ENCODE measurements around the gene GNGT2. TPM values are rescaled to one million over a fixed set of nuclear protein-coding genes. Genes with fewer than 3 reads are reported as not detected.

GNGT2 gene
- total RNA-seq, 1 donor from 2014 or later, result 18.4 TPM

GRCh38 chr17:49213847-49214246, 3.5 kb upstream of the GNGT2 start:
- intact Hi-C loops (cut with micrococcal nuclease), result loop anchor here (2.0 kb wide), 1 partner anchor 13 kb away; no protein-coding TSS in a partner anchor
- peaks cover 35% of the 10 kb centered on the region for H3K36me3 Mint-ChIP-seq (ENCODE audit: low read depth)

GRCh38 chr17:49213399-49213798, 3.0 kb upstream of the GNGT2 start:
- intact Hi-C loops (cut with micrococcal nuclease), result loop anchor here (2.0 kb wide), 1 partner anchor 13 kb away; no protein-coding TSS in a partner anchor
- Mint-ChIP-seq H3K36me3 (ENCODE audit: low read depth) (peaks cover 34% of the 10 kb centered on the region), H3K9me3 (no peaks in the 10 kb centered on the region), H3K4me1 (ENCODE audit: low read depth) (peaks cover 89% of the 10 kb centered on the region), H3K27me3 (ENCODE audit: insufficient read depth) (no peaks in the 10 kb centered on the region), H3K4me3 (peak overlapping the region; percentile 96), H3K27ac (no peak overlapping the region)
- no peak for DNase-seq (ENCODE audit: low spot score)

More at GRCh38 chr17:49213847-49214246, 3.5 kb upstream of the GNGT2 start:
- no peak for DNase-seq (ENCODE audit: low spot score)
- Mint-ChIP-seq H3K27ac (peak overlapping the region; percentile 56), H3K4me1 (ENCODE audit: low read depth) (peaks cover 90% of the 10 kb centered on the region), H3K9me3 (no peaks in the 10 kb centered on the region), H3K4me3 (peak overlapping the region; percentile 79), H3K27me3 (ENCODE audit: insufficient read depth) (no peaks in the 10 kb centered on the region)

GRCh38 chr17:49209061-49209571, 1.3 kb downstream of the GNGT2 start:
- H3K27ac Mint-ChIP-seq, result peak overlapping the region; percentile 88
- peaks cover 51% of the 10 kb centered on the region for H3K4me1 Mint-ChIP-seq (ENCODE audit: low read depth)
- DNase-seq (ENCODE audit: low spot score), result no peak
- H3K9me3 Mint-ChIP-seq, result no peaks in the 10 kb centered on the region
- H3K36me3 Mint-ChIP-seq (ENCODE audit: low read depth), result peaks cover 18% of the 10 kb centered on the region
- intact Hi-C loops (cut with micrococcal nuclease), result no loop called here
- peak overlapping the region; percentile 96 for H3K4me3 Mint-ChIP-seq
- H3K27me3 Mint-ChIP-seq (ENCODE audit: insufficient read depth), result no peaks in the 10 kb centered on the region

- no peak overlapping the region for H3K4me3 Mint-ChIP-seq
- H3K4me1 Mint-ChIP-seq (ENCODE audit: low read depth), result peaks cover 10% of the 10 kb centered on the region
- intact Hi-C loops (cut with micrococcal nuclease), result no loop called here
- no peak overlapping the region for H3K27ac Mint-ChIP-seq
- H3K27me3 Mint-ChIP-seq (ENCODE audit: insufficient read depth), result no peaks in the 10 kb centered on the region
- H3K9me3 Mint-ChIP-seq, result no peaks in the 10 kb centered on the region
- no peak for DNase-seq (ENCODE audit: low spot score)
- peaks cover 17% of the 10 kb centered on the region for H3K36me3 Mint-ChIP-seq (ENCODE audit: low read depth)
Measured at GRCh38 chr17:49204516-49204915, 5.9 kb downstream of the GNGT2 start.

- H3K9me3 Mint-ChIP-seq, result no peaks in the 10 kb centered on the region
- peaks cover 3% of the 10 kb centered on the region for H3K4me1 Mint-ChIP-seq (ENCODE audit: low read depth)
- H3K27ac Mint-ChIP-seq, result no peak overlapping the region
- intact Hi-C loops (cut with micrococcal nuclease), result no loop called here
- no peaks in the 10 kb centered on the region for H3K27me3 Mint-ChIP-seq (ENCODE audit: insufficient read depth)
- no peak overlapping the region for H3K4me3 Mint-ChIP-seq
- no peak for DNase-seq (ENCODE audit: low spot score)
- peaks cover 17% of the 10 kb centered on the region for H3K36me3 Mint-ChIP-seq (ENCODE audit: low read depth)
Measured at GRCh38 chr17:49203796-49204195, 6.6 kb downstream of the GNGT2 start.

GRCh38 chr17:49201481-49201927, 8.9 kb downstream of the GNGT2 start:
- Mint-ChIP-seq H3K4me1 (ENCODE audit: low read depth) (no peaks in the 10 kb centered on the region), H3K27ac (no peak overlapping the region), H3K36me3 (ENCODE audit: low read depth) (peaks cover 14% of the 10 kb centered on the region), H3K9me3 (no peaks in the 10 kb centered on the region), H3K27me3 (ENCODE audit: insufficient read depth) (no peaks in the 10 kb centered on the region), H3K4me3 (no peak overlapping the region)
- intact Hi-C loops (cut with micrococcal nuclease), result no loop called here
- no peak for DNase-seq (ENCODE audit: low spot score)

- peaks cover 6% of the 10 kb centered on the region for H3K4me1 Mint-ChIP-seq (ENCODE audit: low read depth)
- H3K27ac Mint-ChIP-seq, result no peak overlapping the region
- peaks cover 6% of the 10 kb centered on the region for H3K36me3 Mint-ChIP-seq (ENCODE audit: low read depth)
- intact Hi-C loops (cut with micrococcal nuclease), result no loop called here
- H3K9me3 Mint-ChIP-seq, result no peaks in the 10 kb centered on the region
- H3K27me3 Mint-ChIP-seq (ENCODE audit: insufficient read depth), result no peaks in the 10 kb centered on the region
- H3K4me3 Mint-ChIP-seq, result no peak overlapping the region
- DNase-seq (ENCODE audit: low spot score), result no peak
Measured at GRCh38 chr17:49200423-49201083, 9.8 kb downstream of the GNGT2 start.

GRCh38 chr17:49198211-49198610, 12.2 kb downstream of the GNGT2 start:
- peaks cover 5% of the 10 kb centered on the region for H3K36me3 Mint-ChIP-seq (ENCODE audit: low read depth)
- intact Hi-C loops (cut with micrococcal nuclease), result loop anchor here (10.0 kb wide), 1 partner anchor 773 kb away; no protein-coding TSS in a partner anchor
- no peak overlapping the region for H3K4me3 Mint-ChIP-seq
- no peak for DNase-seq (ENCODE audit: low spot score)
- peaks cover 23% of the 10 kb centered on the region for H3K4me1 Mint-ChIP-seq (ENCODE audit: low read depth)
- H3K27me3 Mint-ChIP-seq (ENCODE audit: insufficient read depth), result peaks cover 3% of the 10 kb centered on the region
- H3K9me3 Mint-ChIP-seq, result no peaks in the 10 kb centered on the region
- no peak overlapping the region for H3K27ac Mint-ChIP-seq

- Mint-ChIP-seq H3K27me3 (ENCODE audit: insufficient read depth) (peaks cover 3% of the 10 kb centered on the region), H3K27ac (no peak overlapping the region), H3K36me3 (ENCODE audit: low read depth) (peaks cover 4% of the 10 kb centered on the region), H3K4me1 (ENCODE audit: low read depth) (peaks cover 28% of the 10 kb centered on the region), H3K4me3 (no peak overlapping the region), H3K9me3 (no peaks in the 10 kb centered on the region)
- intact Hi-C loops (cut with micrococcal nuclease), result loop anchor here (10.0 kb wide), 1 partner anchor 773 kb away; no protein-coding TSS in a partner anchor
- no peak for DNase-seq (ENCODE audit: low spot score)
Measured at GRCh38 chr17:49197346-49197998, 12.9 kb downstream of the GNGT2 start.

- H3K4me1 Mint-ChIP-seq (ENCODE audit: low read depth), result peaks cover 36% of the 10 kb centered on the region
- no peak overlapping the region for H3K27ac Mint-ChIP-seq
- no peak overlapping the region for H3K4me3 Mint-ChIP-seq
- peaks cover 8% of the 10 kb centered on the region for H3K27me3 Mint-ChIP-seq (ENCODE audit: insufficient read depth)
- no peaks in the 10 kb centered on the region for H3K9me3 Mint-ChIP-seq
- intact Hi-C loops (cut with micrococcal nuclease), result loop anchor here (10.0 kb wide), 1 partner anchor 772 kb away; no protein-coding TSS in a partner anchor
- DNase-seq (ENCODE audit: low spot score), result no peak
- no peaks in the 10 kb centered on the region for H3K36me3 Mint-ChIP-seq (ENCODE audit: low read depth)
Measured at GRCh38 chr17:49196520-49196919, 13.9 kb downstream of the GNGT2 start.

GRCh38 chr17:49195751-49196150, 14.6 kb downstream of the GNGT2 start:
- DNase-seq (ENCODE audit: low spot score), result no peak
- Mint-ChIP-seq H3K4me3 (no peak overlapping the region), H3K36me3 (ENCODE audit: low read depth) (no peaks in the 10 kb centered on the region), H3K27ac (no peak overlapping the region), H3K4me1 (ENCODE audit: low read depth) (peaks cover 41% of the 10 kb centered on the region), H3K27me3 (ENCODE audit: insufficient read depth) (peaks cover 8% of the 10 kb centered on the region), H3K9me3 (no peaks in the 10 kb centered on the region)
- intact Hi-C loops (cut with micrococcal nuclease), result loop anchor here (10.0 kb wide), 1 partner anchor 771 kb away; no protein-coding TSS in a partner anchor

GRCh38 chr17:49194297-49194607, 16.1 kb downstream of the GNGT2 start:
- H3K9me3 Mint-ChIP-seq, result no peaks in the 10 kb centered on the region
- intact Hi-C loops (cut with micrococcal nuclease), result loop anchor here (5.0 to 10.0 kb wide), 4 partner anchors 148 to 769 kb away; partner anchors contain the start of genes CALCOCO2 and SPOP
- DNase-seq (ENCODE audit: low spot score), result no peak
- peak overlapping the region; percentile 21 for H3K27ac Mint-ChIP-seq
- H3K4me1 Mint-ChIP-seq (ENCODE audit: low read depth), result peaks cover 49% of the 10 kb centered on the region
- H3K36me3 Mint-ChIP-seq (ENCODE audit: low read depth), result no peaks in the 10 kb centered on the region
- peaks cover 8% of the 10 kb centered on the region for H3K27me3 Mint-ChIP-seq (ENCODE audit: insufficient read depth)
- peak overlapping the region; percentile 89 for H3K4me3 Mint-ChIP-seq
